Mesendoderm (in vitro differentiated cells): ENCODE measurements around the gene NSFL1C.

Source experiments
- DNase-seq: peaks from one replicate; pipeline ENCODE4 v3.0.0; 2013
- H2AK5ac ChIP-seq: 2 replicates; pipeline ENCODE4 v1.6.1; 2013; ENCODE audit warnings: low read length, inconsistent platforms
- H2BK120ac ChIP-seq: 2 replicates; pipeline ENCODE4 v1.6.1; 2013; ENCODE audit warnings: low read depth, mild to moderate bottlenecking, low read length, moderate library complexity, mixed read lengths
- H2BK15ac ChIP-seq: replicated peaks from 2 replicates; pipeline ENCODE4 v1.6.1; 2013; ENCODE audit warnings: low read depth, mild to moderate bottlenecking, moderate library complexity
- H2BK5ac ChIP-seq: 2 replicates; pipeline ENCODE4 v1.6.1; 2013; ENCODE audit warnings: low read length, inconsistent platforms
- H3K18ac ChIP-seq: 2 replicates; pipeline ENCODE4 v1.6.1; 2013; ENCODE audit warnings: mild to moderate bottlenecking, low read length, mixed read lengths
- H3K23ac ChIP-seq: one replicate; pipeline ENCODE4 v1.6.1; 2013; ENCODE audit warnings: low read length
- H3K27ac ChIP-seq: 2 replicates; pipeline ENCODE4 v1.5.1; 2013; ENCODE audit warnings: low read depth, mild to moderate bottlenecking, inconsistent platforms, low read length, moderate library complexity
- H3K27me3 ChIP-seq: 2 replicates; pipeline ENCODE4 v1.6.1; 2013; ENCODE audit warnings: low read length, control low read depth, mild to moderate bottlenecking, inconsistent platforms; ENCODE audit not compliant: insufficient read depth, poor library complexity
- H3K36me3 ChIP-seq: 2 replicates; pipeline ENCODE4 v1.6.1; 2013; ENCODE audit warnings: low read length, inconsistent platforms; ENCODE audit not compliant: control insufficient read depth, insufficient read depth
- H3K4ac ChIP-seq: one replicate; pipeline ENCODE4 v1.6.1; 2013; ENCODE audit warnings: low read depth, mild to moderate bottlenecking, low read length, moderate library complexity
- H3K4me1 ChIP-seq: 2 replicates; pipeline ENCODE4 v1.6.1; 2013; ENCODE audit warnings: low read depth, low read length, inconsistent platforms; ENCODE audit not compliant: control insufficient read depth
- H3K4me2 ChIP-seq: 2 replicates; pipeline ENCODE4 v1.6.1; 2013; ENCODE audit warnings: low read length
- H3K4me3 ChIP-seq: 2 replicates; pipeline ENCODE4 v1.5.1; 2013; ENCODE audit warnings: mild to moderate bottlenecking, low read length
- H3K56ac ChIP-seq: one replicate; pipeline ENCODE4 v1.6.1; 2013; ENCODE audit warnings: low read length
- H3K79me1 ChIP-seq: 2 replicates; pipeline ENCODE4 v1.6.1; 2013; ENCODE audit warnings: low read length, inconsistent platforms
- H3K79me2 ChIP-seq: 2 replicates; pipeline ENCODE4 v1.6.1; 2013; ENCODE audit warnings: mild to moderate bottlenecking, low read length; ENCODE audit not compliant: control insufficient read depth, insufficient read depth
- H3K9ac ChIP-seq: 2 replicates; pipeline ENCODE4 v1.6.1; 2013; ENCODE audit warnings: low read length, inconsistent platforms
- H4K5ac ChIP-seq: one replicate; pipeline ENCODE4 v1.6.1; 2013; ENCODE audit warnings: low read length
- H4K8ac ChIP-seq: one replicate; pipeline ENCODE4 v1.6.1; 2013; ENCODE audit warnings: low read depth, mild to moderate bottlenecking, control low read depth, low read length, moderate library complexity
- WGBS: extraction: QIAGEN DNeasy Blood & Tissue Kit; methylation state at CpG from one replicate; pipeline ENCODE4 v1.1.7; 2013; ENCODE audit warnings: low lambda C conversion rate, missing lambda C conversion rate; ENCODE audit not compliant: insufficient coverage; ENCODE audit errors: extremely low coverage; 5-methylcytosine and 5-hydroxymethylcytosine counted together

Gene NSFL1C

GRCh38 chr20:1417790-1418189, 48.9 kb downstream of the NSFL1C start:
- Histone ChIP-seq H2BK15ac (no peak overlapping the region), H4K8ac (no peak overlapping the region), H3K27ac (no peak overlapping the region), H3K23ac (no peak overlapping the region), H3K9ac (no peak overlapping the region), H3K4ac (no peak overlapping the region), H3K56ac (no peak overlapping the region), H3K18ac (no peak overlapping the region), H2AK5ac (no peak overlapping the region), H3K4me1 (no peaks in the 10 kb centered on the region), H3K27me3 (no peaks in the 10 kb centered on the region), H3K36me3 (no peaks in the 10 kb centered on the region), H3K4me3 (no peak overlapping the region), H3K79me2 (no peaks in the 10 kb centered on the region), H2BK5ac (no peak overlapping the region), H4K5ac (no peak overlapping the region), H3K4me2 (no peak overlapping the region), H2BK120ac (no peak overlapping the region), H3K79me1 (no peaks in the 10 kb centered on the region)
- DNase-seq = no peak

- no peak overlapping the region for H4K8ac ChIP-seq
- no peak overlapping the region for H3K23ac ChIP-seq
- DNase-seq = peak; percentile 67
- H2BK15ac ChIP-seq = no peak overlapping the region
- H3K79me2 ChIP-seq = no peaks in the 10 kb centered on the region
- H3K4me1 ChIP-seq = no peaks in the 10 kb centered on the region
- H3K4ac ChIP-seq = no peak overlapping the region
- no peak overlapping the region for H3K9ac ChIP-seq
- H4K5ac ChIP-seq = no peak overlapping the region
- no peak overlapping the region for H3K18ac ChIP-seq
- no peak overlapping the region for H3K4me2 ChIP-seq
- no peaks in the 10 kb centered on the region for H3K27me3 ChIP-seq
- H3K56ac ChIP-seq = no peak overlapping the region
- no peak overlapping the region for H2BK120ac ChIP-seq
- no peaks in the 10 kb centered on the region for H3K36me3 ChIP-seq
- H3K4me3 ChIP-seq = no peak overlapping the region
- H3K79me1 ChIP-seq = no peaks in the 10 kb centered on the region
- H2AK5ac ChIP-seq = no peak overlapping the region
- no peak overlapping the region for H3K27ac ChIP-seq
- H2BK5ac ChIP-seq = no peak overlapping the region
- WGBS = no CpG with 5 or more reads among the region's 5 CpGs
Observed at GRCh38 chr20:1417273-1417672, 49.4 kb downstream of the NSFL1C start.

- no peaks in the 10 kb centered on the region for H3K79me2 ChIP-seq
- H2BK15ac ChIP-seq = no peak overlapping the region
- H3K23ac ChIP-seq = no peak overlapping the region
- no peak overlapping the region for H3K18ac ChIP-seq
- H2BK5ac ChIP-seq = no peak overlapping the region
- no peak overlapping the region for H3K4ac ChIP-seq
- no peak overlapping the region for H2AK5ac ChIP-seq
- no peak overlapping the region for H3K27ac ChIP-seq
- H3K36me3 ChIP-seq = no peaks in the 10 kb centered on the region
- no peak overlapping the region for H4K8ac ChIP-seq
- H2BK120ac ChIP-seq = no peak overlapping the region
- no peak overlapping the region for H3K9ac ChIP-seq
- no peak overlapping the region for H3K4me2 ChIP-seq
- no peak overlapping the region for H3K56ac ChIP-seq
- H3K79me1 ChIP-seq = no peaks in the 10 kb centered on the region
- no peak overlapping the region for H4K5ac ChIP-seq
- H3K4me3 ChIP-seq = no peak overlapping the region
- DNase-seq = peak; percentile 93
- no peaks in the 10 kb centered on the region for H3K27me3 ChIP-seq
- WGBS = no CpG with 5 or more reads among the region's 8 CpGs
- no peaks in the 10 kb centered on the region for H3K4me1 ChIP-seq
Observed at GRCh38 chr20:1415667-1416468, 50.8 kb downstream of the NSFL1C start.

GRCh38 chr20:1414982-1415381, 51.7 kb downstream of the NSFL1C start:
- no CpG with 5 or more reads among the region's 4 CpGs for WGBS
- Histone ChIP-seq H3K56ac (no peak overlapping the region), H3K4ac (no peak overlapping the region), H3K23ac (no peak overlapping the region), H2AK5ac (no peak overlapping the region), H3K79me1 (no peaks in the 10 kb centered on the region), H3K4me1 (no peaks in the 10 kb centered on the region), H2BK120ac (no peak overlapping the region), H4K8ac (no peak overlapping the region), H3K4me2 (no peak overlapping the region), H3K36me3 (no peaks in the 10 kb centered on the region), H3K27me3 (no peaks in the 10 kb centered on the region), H2BK15ac (no peak overlapping the region), H2BK5ac (no peak overlapping the region), H3K4me3 (no peak overlapping the region), H3K9ac (no peak overlapping the region), H3K79me2 (no peaks in the 10 kb centered on the region), H4K5ac (no peak overlapping the region), H3K27ac (no peak overlapping the region), H3K18ac (no peak overlapping the region)
- no peak for DNase-seq

GRCh38 chr20:1405801-1406200, 60.8 kb downstream of the NSFL1C start:
- H3K18ac ChIP-seq = no peak overlapping the region
- H2AK5ac ChIP-seq = no peak overlapping the region
- no peak overlapping the region for H2BK5ac ChIP-seq
- no peak overlapping the region for H3K4me3 ChIP-seq
- no peaks in the 10 kb centered on the region for H3K79me1 ChIP-seq
- no peak overlapping the region for H4K8ac ChIP-seq
- no peak overlapping the region for H2BK15ac ChIP-seq
- no peak overlapping the region for H3K4ac ChIP-seq
- H3K79me2 ChIP-seq = no peaks in the 10 kb centered on the region
- no peak overlapping the region for H3K9ac ChIP-seq
- no peak overlapping the region for H3K56ac ChIP-seq
- DNase-seq = no peak
- no peak overlapping the region for H3K23ac ChIP-seq
- no peak overlapping the region for H3K27ac ChIP-seq
- no peak overlapping the region for H3K4me2 ChIP-seq
- H4K5ac ChIP-seq = no peak overlapping the region
- no peaks in the 10 kb centered on the region for H3K27me3 ChIP-seq
- no peaks in the 10 kb centered on the region for H3K36me3 ChIP-seq
- no peaks in the 10 kb centered on the region for H3K4me1 ChIP-seq
- no peak overlapping the region for H2BK120ac ChIP-seq
- no CpG with 5 or more reads among the region's 2 CpGs for WGBS

- no peaks in the 10 kb centered on the region for H3K27me3 ChIP-seq
- H3K4me2 ChIP-seq = no peak overlapping the region
- H3K4me3 ChIP-seq = no peak overlapping the region
- no peak overlapping the region for H4K8ac ChIP-seq
- WGBS = no CpG with 5 or more reads among the region's 1 CpG
- no peak for DNase-seq
- H3K36me3 ChIP-seq = no peaks in the 10 kb centered on the region
- H2BK5ac ChIP-seq = no peak overlapping the region
- H3K4me1 ChIP-seq = no peaks in the 10 kb centered on the region
- no peak overlapping the region for H3K56ac ChIP-seq
- H2BK15ac ChIP-seq = no peak overlapping the region
- H3K4ac ChIP-seq = no peak overlapping the region
- H2AK5ac ChIP-seq = no peak overlapping the region
- no peak overlapping the region for H3K9ac ChIP-seq
- H3K23ac ChIP-seq = no peak overlapping the region
- H3K79me2 ChIP-seq = no peaks in the 10 kb centered on the region
- no peak overlapping the region for H4K5ac ChIP-seq
- H2BK120ac ChIP-seq = no peak overlapping the region
- H3K27ac ChIP-seq = no peak overlapping the region
- H3K18ac ChIP-seq = no peak overlapping the region
- no peaks in the 10 kb centered on the region for H3K79me1 ChIP-seq
Observed at GRCh38 chr20:1403624-1404023, 63.0 kb downstream of the NSFL1C start.
